HG02973 (cell line): ENCODE results near the gene SPATA3.

Experiments used
- ATAC-seq: cut with Tn5 transposase; IDR thresholded peaks from one replicate; pipeline ENCODE4 v1.9.1; 2021; ENCODE audit warnings: moderate library complexity; ENCODE audit not compliant: unreplicated experiment

The SPATA3 gene

DNA sequence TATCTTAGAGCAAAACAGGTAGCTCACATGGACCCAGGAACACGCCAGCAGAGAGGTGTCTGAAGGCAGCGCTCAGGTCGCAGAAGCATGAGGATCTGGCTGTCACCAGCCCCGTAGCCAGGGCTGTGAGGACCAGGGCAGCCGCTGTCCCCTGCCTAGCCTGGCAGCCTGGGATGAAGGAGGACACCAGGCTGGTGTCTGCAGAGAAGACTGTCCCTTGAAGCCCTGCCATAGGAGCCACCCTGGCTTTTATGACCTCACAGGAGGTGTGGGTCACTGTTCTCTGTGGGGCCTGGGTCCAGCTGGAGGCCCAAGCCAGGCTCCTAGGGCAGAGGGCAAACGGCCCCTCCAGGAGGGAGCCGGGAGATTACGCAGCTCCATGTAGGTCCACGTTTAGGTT is at the start of gene SPATA3:
TSS of gene SPATA3 (plus strand) at position 301 of the 400 bp plus-strand sequence. CDS start 113 bp downstream, outside the sequence.
- no peak for ATAC-seq

GRCh38 chr2:230946429-230947234 is 49.3 kb upstream of the SPATA3 start:
- ATAC-seq = no peak

DNA sequence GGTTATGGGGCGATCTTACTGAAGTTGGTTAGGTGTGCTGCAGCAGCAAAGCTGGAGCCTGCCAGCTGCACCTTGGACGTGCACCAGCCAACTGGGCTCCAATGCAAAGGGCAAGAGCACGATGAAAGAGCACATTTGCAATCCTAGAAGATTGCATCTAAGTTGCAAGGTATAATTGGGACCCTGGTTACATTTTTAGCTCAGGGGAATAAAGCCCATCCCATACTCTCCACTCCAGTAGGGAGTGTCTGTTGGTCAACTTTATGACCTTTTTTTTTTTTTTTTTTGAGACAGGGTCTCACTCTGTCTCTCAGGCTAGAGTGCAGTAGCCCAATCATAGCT is 48.7 kb upstream of the SPATA3 start:
- ATAC-seq = no peak

GRCh38 chr2:230947908-230948365 is 48.0 kb upstream of the SPATA3 start:
- ATAC-seq = peak; percentile 38

DNA sequence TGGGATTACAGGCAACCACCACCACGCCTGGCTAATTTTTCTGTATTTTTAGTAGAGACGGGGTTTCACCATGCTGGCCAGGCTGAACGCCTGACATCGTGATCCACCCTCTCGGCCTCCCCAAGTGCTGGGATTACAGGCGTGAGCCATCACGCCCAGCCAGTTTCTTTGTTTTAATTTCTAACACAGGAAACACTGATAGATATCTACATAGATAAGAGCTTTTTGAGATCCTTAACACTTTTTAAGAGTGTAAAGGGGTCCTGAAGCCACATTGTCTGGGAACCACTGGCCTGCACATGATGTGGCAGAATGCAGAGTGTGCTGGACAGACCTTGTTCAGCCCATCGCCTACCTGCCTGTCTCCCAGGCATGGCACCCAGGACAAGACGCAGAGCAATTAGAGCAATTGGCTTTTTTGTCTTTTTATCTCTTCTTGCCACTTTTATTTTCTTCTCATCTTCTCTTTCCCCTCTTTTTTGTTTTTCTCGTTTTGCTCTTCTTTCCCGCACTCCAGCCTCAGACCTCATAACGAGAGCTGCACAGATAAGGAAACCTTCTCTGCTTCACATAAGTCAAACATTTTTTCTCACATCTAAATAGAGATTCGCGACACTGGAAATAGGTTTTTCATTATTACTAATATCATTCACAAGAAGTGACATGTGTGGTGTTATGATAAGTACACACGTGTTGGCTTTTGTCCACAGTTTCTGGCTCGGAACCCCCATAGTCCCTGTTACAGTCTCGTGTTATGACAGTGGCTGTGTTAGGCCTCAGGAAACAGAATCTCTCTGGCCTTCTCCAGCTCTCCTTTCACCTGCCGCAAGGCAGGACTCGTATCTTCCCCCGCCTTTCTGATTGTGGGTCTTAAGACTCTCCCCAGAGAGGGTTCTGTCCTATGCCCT is 45.7 kb upstream of the SPATA3 start:
- ATAC-seq = peak; percentile 47

DNA sequence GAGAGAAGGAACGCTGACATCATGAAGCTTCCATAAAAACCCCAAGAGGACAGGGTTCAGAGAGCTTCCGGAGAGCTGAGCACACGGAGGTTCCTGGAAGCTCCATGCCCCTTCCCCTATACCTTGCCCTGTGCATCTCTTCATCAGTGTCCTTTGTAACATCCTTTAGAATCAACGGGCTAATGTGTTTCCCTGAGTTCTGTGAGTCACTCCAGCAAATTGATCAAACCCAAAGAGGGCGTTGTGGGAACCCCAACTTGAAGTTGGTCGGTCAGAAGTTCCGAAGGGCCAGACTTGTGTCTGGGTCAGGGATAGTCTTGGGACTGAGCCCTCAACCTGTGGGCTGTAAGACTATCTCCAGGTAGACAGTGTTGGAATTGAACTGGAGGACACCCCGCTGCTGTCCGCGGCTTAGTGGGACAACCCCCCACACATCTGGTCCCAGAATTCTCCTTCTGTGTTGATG is 45.0 kb upstream of the SPATA3 start:
- no peak for ATAC-seq

- no peak for ATAC-seq
These were observed 44.5 kb upstream of the SPATA3 start for GRCh38 chr2:230951396-230951795.

- no peak for ATAC-seq
These were observed 43.5 kb upstream of the SPATA3 start for GRCh38 chr2:230952226-230952956.

GRCh38 chr2:230953845-230954244 is 42.1 kb upstream of the SPATA3 start:
- peak; percentile 27 for ATAC-seq

- no peak for ATAC-seq
These were observed 41.2 kb upstream of the SPATA3 start for GRCh38 chr2:230954746-230955145.

- ATAC-seq = no peak
These were observed 40.7 kb upstream of the SPATA3 start for GRCh38 chr2:230955163-230955737.

- ATAC-seq = peak; percentile 63
These were observed 38.8 kb upstream of the SPATA3 start for GRCh38 chr2:230956827-230957755.

GRCh38 chr2:230957756-230958391 is 38.0 kb upstream of the SPATA3 start:
- no peak for ATAC-seq

DNA sequence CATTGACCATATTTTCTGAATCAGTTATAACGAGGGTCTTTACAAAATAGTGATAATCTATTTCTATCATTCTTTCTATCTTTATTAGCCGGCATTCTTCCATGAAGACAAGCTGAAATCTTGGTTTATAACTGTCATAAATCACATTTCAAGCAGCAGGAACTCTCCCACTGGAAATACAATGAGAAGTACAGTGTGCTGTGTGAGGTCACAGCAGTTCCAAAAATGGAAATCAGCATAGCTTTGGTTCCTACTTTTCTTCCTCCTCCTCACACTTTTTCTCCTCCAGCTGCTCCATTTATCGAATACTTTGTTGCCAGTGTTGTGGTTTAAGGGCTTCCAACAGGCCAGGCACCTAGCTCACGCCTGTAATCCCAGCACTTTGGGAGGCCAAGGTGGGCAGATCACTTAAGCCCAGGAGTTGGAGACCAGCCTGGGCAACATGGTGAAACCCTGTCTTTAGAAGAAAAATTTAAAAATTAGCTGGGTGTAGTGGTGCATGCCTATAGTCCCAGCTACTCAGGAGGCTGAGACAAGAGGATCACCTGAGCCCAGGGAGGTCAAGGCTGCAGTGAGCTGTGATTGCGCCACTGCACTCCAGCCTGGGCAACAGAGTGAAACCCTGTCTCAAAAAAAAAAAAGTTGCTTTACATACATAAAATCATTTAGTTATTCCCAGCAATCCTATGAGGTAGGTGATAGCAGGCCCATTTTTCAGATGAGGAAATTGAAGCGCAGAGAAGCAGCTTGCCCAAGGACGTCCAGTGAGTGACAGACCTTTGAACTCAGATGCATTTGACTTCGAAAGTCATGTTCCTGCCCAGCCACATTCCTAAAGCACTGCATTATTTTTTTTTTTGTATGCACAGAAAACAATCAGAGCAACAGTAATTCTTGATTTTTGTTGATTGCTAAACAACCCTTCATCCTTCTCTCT is 36.8 kb upstream of the SPATA3 start:
- ATAC-seq = no peak

GRCh38 chr2:230960026-230960425 is 35.9 kb upstream of the SPATA3 start:
- ATAC-seq = no peak

DNA sequence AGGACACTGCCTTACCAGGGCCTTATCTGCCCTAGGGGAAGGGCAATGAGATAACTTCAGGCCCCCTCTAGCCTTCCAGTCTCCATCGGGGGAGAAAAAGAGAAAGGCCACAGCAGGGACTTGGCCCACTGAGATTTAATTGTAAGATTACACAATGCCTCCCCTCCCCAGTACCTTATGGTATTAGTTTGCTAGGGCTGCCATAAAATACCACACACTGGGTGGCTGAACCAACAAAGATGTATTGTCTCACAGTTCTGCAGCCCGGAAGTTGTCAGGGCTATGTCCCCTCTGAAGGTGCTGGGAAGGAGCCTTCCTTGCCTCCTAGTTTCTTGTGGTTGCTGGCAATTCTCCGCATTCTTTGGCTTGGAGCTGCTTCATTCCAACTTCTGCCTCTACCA is 34.8 kb upstream of the SPATA3 start:
- ATAC-seq = no peak

GRCh38 chr2:230964136-230964730 is 31.7 kb upstream of the SPATA3 start:
- no peak for ATAC-seq

DNA sequence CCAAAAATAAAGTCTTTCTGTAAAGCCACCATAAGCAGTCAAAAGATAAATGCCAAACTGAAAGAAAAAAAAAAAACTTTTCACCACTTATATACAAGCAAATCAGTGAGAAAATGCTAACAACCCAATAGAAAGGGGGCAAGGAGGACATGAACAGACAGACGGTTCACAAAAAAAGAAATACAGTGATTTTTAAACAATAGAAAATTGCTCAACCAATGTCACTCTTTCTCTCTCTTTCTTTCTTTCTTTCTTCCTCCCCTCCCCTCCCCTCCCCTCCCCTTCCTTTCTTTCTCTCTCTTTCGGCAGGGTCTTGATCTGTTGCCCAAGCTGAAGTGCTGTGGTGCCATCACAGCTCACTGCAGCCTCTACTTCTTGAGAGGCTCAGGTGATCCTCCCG is 28.8 kb upstream of the SPATA3 start:
- ATAC-seq = no peak
